Endometrium (tissue), 2 donors: ENCODE results near the gene SLC5A10.

Experiments used
- FAIRE-seq: peaks from 2 replicates; lab custom pipeline; 2012; peaks lifted over from hg19 to GRCh38; lab: Jason Lieb, UNC
- donor health status: control.
- donor health status: control.

The SLC5A10 gene

DNA sequence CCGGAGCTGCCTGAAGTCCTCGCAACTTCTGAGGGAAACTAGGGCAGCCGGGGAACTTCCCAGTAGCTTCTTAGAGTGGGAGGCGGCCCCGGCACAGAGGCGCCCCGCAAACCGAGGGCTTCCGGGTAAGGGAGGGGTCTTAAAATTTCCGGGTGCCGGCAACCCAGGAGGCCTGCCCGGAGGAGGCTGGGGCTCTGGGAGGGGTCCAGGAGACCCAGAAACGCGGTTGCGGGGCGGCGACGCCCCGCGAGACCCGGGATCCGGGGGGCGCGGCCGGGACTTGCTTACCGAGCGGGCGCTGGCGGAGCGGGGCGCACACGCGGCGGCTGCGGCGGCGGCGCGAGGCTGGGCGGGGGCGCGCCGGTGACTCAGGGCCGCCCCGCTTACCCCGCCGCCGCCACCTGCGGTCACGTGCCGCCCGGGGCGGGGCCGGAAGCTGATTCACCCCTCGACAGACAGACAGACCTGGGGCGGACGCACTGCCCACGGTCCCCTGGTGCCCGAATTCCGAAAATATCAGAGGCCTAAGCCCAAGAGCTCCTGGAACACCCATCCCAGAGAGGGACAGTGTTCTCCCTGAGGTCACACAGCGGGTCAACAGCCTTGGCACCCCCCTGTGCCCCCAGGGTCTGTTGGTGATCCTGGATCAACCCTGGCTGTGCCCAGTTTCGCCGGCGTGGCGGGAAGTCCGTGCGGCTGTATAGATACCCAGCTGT lies 52.6 kb downstream of the SLC5A10 start, which contains the start of gene FAM83G:
FAM83G (minus strand) TSS at position 344 of the 716 bp plus-strand sequence. CDS start 723 bp downstream, outside the sequence.
- FAIRE-seq = no peak

DNA sequence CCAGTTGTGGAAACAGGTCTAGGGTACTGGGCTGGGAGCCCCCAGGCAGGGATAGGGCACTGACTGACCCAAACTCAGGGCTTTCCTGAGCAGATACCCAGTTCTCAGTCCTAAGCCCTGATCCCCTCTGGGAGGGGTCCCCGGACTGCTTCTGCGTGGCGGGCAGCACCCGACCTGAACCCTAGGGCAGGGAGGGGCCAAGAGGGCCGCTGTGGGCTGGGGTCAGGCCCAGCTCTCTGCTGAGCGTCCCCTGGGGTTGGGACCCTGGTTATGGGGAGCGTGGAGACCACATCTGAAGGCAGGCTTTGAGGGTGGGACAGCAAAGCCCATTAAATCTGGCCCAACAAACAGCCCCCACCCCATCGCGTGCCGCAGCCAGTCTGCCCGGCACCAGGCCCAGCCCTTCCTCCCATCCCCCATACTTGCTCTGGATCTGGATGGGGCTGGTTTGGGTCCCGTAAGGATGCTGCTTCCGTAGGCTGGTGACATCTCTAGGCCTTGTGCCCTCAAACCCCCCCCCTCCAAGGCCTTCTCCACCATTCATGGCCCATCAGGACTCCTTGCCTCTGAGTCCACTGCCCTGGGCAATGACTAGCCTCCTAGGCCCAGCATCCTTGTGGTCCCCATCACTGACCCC lies 53.3 kb downstream of the SLC5A10 start:
- FAIRE-seq = no peak

DNA sequence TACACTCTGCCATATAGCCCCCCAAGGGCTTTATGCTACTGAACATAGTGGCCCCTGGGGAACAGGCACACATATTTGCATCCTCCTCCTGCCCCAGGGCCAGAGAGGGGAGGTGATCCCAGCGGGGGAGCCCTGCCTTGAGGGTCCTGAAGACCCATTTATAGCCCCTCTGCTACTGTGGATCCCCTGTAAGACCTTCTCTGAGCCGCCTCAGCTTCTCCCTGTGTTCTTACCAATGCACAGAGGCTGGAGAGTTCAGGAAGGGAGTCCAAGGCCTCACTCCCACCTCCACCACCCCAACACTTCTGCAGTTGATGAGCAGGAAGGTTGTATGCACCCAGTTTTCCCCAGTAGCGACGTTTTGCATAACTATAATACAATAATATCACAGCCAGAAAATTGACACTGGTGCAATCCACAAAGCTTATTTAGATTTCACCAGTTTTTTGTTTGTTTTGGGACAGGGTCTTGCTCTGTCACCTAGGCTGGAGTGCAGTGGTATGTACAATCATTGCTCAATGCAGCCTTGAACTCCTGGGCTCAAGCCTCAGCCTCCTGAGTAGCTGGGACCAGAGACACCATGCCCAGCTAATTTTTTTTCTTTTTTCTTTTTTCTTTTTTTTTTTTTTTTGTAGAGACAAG lies 53.9 kb downstream of the SLC5A10 start:
- FAIRE-seq = no peak

DNA sequence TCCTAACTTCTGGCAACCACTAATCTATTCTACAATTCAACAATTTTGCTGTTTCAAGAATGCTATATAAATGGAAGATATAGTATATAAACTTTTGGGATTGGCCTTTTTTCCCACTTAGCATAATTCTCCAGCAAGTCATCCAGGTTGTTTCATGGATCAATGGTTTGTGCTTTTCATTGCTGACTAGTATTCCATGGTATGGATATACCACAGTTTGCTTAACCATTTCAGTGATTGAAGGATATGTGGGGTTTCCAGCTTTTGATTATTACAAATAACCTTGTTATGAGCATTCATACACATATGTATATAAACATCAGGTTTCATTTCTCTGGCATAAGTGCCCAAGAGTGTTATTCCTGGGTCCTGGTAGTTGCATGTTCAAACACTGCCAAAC lies 54.7 kb downstream of the SLC5A10 start:
- no peak for FAIRE-seq

DNA sequence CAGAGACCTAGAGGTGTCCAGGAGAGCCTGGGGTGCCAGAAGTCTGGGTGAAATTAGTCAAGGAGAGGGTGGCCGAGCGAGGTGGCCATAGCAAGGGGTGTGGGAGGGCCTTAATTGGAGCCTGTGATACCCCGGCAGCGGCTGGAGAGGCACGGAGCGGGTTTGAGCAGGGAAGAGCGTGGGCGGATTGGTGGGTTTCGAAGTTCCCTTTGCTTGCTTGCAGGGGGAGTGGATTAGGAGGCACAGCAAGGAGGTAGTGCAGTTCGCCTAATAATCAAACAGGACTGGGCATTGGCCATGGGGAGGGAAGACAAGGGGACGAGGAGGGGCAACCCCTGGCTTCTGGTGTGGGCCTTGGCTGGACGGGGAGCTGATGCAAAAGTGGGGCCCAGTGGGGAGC lies 58.0 kb downstream of the SLC5A10 start:
- no peak for FAIRE-seq

DNA sequence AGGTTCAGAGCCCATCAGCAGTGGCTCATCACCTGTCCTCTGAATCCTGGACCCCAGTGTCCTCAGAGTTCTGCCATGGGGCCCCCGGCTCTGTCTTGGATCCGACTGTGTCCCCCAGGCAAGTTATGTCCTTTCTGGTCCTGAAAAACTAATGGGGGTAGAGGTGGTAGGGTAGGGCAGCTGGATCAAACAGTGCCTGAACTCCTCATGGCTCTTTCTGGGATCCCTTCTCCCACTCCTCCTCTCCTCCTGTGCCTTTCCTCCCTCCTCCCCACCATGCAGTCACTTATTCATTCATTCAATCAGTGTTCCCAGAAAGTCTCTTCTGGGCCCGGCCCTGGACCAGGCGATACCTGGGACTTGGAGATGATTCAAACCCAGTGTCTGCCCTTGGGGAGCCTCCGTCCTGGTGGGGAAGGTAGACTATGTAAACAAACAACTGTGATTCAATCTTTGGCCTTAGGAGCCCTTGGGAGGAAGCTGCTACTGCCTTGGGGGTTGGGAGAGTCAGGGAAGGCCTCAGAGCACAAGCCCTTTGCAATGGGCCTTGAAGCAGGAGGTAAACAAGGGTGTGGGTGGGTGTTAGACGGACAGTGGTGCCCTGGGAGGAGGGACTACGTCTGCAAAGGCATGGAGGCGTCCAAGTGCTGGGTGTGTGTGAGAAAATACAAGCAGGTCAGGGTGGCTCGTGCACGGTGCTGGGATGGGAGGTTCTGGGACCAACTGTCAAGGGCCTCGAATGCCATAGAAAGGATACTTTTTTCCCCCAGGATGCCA lies 59.0 kb downstream of the SLC5A10 start:
- FAIRE-seq = no peak

DNA sequence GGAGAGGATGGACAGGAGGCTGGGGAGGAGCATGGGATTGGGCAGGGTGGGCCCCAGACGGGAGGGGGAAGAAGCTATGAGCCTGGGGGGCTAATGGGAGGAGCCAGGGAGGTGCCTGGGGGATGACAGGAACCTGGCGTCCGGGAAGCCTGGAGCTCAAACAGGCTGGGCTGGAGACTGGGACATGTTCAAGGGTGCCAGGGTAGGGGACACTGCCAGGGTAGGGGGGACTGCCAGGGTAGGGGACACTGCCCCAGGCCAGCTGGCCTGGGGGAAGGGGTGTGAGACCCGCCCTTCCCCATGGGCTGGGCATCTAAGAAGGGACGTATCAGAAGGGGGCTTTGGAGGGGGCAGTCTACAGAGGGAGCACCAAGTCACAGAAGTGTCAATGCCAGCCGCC lies 59.6 kb downstream of the SLC5A10 start:
- FAIRE-seq = no peak

DNA sequence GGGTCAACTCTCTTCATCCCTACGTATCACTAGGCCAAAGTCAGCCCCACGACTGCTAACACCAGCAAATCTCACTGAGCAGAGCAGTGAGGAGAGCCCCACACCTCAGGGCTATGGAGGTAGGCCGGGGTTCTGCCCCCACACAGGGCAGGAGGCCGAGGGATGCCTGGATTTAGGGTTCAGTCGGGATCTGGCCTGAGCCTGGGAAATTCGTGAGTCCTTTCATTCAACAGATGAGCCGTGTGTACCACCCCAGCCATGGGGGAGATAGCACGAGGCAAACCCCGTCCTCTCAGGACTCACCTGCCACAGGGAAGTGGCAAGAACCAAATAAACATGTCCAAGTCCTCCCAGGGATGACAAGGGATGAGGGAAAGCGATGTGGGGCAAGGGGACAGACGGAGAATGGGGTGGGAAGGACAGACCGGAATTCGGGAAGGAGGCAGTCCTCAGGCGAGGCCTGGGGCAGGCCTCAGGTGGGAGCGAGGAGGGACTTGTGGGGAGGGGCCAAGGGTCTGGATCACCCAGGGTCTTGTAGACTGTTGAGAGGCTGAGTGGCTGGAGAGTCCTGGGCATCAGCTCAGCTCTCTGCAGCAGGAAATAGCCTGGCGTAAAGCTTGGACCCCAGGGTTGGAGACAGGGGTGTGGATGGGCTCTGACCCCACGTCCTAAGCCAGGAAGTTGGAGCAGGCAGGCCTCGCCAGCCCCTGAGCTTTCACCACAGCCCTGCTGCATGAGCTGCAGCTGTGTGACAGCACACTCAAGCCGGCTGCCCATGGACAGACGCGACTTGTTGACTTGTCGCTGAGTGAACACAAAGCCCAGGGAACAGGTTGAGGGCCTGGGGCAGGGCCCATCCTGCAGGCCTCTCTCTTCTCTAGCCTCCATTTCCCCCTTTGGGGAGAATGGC lies 60.5 kb downstream of the SLC5A10 start:
- FAIRE-seq = no peak

DNA sequence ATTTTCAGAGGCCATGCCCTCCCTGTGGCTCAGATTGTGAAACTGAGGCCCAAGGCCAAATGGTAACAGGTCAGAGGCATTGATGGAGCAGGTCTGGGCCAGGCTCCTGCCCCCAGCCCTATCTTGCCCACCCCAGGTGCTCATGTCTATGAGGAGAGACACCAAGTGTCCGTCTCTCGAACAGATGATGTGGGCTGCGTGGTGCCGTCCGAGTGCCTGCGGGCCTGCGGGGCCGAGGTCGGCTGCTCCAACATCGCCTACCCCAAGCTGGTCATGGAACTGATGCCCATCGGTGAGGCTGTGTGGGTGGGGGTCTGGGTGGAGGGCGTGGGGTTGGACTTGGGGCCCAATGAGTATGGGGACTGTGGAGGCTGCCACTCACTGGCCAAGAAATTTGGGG lies 61.3 kb downstream of the SLC5A10 start:
- FAIRE-seq = no peak

DNA sequence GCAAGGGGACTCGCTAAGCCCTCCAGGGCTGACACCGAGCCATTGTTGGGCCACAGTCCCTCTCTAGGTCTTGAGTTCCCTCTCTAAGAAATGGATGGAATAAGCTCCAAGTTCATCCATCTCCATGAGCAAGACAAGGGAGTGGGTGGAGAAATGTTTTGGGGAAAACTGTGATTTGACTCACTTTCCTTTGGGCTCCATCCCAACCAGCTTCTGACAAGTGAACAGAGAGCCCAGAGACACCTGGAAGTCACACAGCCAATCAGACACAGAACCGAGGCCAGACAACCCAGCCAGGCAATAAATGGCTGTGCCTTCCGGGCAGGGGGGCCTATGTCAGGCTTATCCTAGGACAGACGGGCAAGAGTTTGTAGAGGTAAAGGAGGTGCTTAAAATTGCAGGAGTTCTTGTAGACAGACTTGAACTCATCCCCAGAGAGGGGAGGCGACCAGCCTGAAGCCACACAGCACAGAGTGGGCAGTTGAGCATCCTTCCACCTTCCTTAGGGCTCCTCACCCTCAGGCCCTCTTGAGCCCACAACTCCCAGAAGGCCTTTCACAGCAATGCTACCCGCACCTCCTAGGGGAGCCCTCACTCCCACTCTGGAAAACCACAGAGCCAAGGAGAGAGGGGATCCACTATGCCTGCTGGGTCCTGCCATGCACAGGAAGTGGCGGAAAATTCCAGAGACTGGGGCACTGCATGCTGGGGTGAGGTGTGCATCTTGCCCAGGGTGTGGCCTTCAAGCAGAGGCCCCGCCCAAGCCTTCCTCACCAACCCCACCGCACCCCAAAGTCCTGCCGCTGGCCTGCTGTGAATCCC lies 62.1 kb downstream of the SLC5A10 start:
- FAIRE-seq = no peak

DNA sequence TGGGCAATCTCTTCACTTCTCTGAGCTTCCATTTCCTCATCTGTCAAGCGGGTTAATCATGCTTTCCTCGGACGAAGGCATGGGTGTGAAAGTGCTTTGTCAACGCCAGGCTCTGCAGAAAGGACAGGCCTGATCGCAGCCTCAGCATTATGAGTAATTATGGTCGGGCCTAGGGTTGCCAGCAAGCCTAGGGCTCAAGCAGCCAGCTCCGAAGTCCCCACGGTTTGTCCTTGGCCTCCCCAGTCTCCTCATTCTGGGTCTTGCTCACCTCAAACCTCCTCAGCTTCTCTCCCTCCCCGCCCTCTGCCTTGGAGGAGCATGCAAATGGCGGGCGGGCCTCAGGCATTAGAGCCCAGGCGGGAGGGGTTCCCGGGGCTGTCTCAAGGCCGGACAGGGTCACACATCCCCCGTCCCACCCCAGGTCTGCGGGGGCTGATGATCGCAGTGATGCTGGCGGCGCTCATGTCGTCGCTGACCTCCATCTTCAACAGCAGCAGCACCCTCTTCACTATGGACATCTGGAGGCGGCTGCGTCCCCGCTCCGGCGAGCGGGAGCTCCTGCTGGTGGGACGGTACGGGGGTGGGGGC lies 62.8 kb downstream of the SLC5A10 start:
- no peak for FAIRE-seq

DNA sequence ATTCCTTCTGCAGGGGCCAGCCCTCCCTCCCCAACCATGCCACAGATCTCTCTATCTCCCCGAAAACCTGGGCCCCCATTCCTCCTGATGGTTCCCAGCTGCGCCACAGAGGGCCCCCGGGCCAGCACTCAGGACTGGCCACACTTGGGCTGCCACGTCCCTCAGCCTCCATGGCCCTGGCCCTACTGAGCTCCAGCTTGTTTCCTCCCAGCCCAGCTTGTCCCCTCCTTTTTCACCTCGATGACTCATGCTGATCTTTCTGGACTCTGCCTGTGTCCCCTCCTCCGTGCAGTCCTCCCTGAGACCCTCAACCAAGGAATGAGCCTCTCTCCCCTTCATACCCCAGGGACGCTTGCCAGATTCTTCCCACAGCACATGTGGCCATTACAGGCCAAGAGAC lies 63.5 kb downstream of the SLC5A10 start:
- no peak for FAIRE-seq

DNA sequence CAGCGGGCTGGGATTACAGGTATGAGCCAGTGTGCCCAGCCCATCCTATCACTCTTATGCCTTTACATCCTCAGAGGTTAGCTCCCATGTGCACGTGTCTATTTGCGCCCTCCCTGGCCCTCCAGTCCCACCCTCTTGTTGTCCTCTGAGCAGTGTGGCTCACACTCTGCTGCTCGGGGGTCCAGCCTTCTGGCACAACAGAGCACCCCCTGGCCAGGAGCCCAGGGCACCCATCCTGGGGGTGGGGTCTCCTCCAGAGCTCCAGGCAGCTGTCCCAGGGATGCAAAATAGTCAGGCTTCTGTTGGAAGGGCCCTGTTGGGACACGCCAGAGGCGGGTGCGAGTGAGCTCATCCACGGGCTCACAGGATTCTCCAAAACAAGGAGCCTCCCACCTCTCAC lies 64.3 kb downstream of the SLC5A10 start:
- FAIRE-seq = no peak

DNA sequence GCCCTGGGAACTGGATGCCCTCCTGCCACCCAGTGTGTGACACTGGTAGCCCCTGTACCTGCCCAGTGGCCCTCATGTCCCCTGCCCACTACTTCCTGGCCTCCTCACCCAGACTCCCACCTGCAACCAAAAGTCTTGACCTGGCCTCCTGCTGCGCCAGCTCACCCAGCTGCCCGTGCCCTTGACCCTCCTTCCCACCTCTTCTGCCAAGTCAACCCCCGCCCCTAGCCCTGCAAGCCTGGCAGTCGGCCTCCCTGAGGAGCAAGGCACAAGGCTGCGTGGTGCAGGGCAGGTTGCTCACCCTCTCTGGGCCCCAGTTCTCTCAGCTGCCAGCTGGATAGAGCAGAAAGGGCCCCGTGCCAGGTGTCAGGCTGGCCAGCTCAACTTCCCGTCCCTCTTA lies 64.9 kb downstream of the SLC5A10 start:
- FAIRE-seq = no peak

DNA sequence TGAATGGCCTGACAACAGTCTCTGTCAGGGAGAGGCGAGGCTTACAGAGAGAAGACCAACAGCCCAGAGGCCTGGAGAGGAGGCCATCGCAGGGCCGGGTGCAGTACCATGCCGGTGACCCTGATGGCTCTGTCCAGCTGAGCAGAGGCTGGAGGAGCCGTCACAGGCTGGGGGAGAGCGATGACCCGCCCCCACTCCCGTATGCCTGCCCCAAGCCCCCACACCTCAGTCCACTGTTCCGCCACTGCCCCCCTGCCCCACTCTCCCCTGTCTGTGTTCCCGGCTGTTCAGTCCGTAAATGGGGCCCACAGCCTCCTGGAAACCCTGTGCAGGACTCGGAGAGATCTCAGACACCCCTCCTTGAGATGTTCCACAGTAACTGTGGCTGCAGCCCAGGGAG lies 65.4 kb downstream of the SLC5A10 start:
- no peak for FAIRE-seq

DNA sequence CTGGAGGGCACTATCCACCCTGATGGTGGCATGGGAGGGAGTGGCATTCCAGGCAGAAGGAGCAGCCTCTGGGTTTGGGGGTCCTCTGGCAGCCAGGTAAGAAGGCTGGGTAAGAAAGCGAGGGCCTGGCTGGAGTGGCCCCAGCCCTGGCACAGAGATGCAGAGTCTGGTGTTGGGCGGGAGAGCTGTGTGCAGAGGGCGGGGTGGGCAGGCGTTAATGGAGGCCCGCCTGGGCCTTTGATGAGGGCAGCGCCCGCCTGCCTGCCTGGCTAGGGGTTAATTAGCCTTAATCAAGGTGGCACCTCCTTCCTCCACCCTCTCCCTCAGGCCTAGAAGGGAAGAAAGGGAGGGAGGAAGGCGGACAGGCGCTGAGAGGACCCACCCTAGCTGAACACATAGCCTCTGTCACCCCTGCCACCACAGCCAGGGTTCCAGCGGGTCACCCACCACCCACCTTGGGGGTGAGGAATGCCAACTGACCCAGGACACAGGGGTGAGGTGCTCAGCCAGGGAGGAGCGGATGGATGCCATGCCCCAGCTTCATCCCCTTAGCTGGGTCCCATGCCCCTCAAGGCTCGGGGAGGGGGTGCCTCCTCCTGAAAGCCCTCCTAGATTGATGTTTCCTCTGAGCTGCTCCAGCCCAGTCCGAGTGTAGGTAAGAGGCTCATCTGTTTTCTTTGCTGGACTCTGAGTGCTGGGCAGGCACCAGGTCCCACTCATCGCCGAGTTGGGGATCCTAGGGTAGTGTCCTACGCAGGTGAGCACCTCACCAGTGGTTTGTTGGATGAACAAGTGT lies 66.0 kb downstream of the SLC5A10 start:
- no peak for FAIRE-seq

DNA sequence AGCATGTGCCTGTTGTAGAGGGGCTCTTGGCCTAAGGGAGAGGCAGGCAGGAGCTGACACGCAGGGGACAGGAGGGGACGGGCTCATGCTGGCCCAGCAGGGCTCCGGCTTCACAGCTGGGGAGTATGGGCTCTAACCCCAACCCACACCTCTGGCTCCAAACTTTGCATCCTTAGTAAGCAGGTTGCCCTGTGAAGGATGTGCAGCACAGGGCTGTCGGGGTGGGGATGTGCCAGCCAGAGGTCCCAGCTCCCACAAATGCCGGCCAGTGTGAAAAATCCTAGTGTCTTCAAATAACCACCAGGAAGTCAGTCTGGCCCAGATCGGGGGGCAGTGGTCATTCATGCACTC lies 66.6 kb downstream of the SLC5A10 start:
- no peak for FAIRE-seq

DNA sequence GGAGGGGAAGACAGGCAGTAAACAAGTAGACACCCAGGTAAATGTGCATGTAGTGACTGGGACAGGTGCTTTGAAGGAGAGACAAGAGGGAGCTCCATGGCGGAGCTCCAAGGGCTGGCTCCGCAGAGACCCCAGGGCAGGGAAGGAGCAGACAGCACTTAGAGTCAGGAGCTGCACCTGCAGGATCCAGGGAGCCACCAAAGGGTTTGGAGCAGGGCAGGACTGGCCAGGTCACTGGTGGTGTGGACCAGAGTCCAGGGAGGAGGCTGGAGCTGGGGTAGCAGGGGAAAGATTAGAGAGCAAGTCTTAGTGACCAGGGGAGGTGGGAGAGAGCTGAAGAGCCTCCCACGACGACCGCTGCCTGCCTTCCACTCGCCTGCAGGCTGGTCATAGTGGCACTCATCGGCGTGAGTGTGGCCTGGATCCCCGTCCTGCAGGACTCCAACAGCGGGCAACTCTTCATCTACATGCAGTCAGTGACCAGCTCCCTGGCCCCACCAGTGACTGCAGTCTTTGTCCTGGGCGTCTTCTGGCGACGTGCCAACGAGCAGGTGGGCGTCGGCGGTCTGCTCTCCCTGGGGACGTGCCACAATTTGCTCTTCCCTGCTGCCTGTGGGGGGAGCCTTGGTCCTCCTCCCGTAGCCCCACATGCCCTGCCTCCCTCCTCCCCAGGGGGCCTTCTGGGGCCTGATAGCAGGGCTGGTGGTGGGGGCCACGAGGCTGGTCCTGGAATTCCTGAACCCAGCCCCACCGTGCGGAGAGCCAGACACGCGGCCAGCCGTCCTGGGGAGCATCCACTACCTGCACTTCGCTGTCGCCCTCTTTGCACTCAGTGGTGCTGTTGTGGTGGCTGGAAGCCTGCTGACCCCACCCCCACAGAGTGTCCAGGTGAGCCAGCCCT lies 67.3 kb downstream of the SLC5A10 start:
- no peak for FAIRE-seq

DNA sequence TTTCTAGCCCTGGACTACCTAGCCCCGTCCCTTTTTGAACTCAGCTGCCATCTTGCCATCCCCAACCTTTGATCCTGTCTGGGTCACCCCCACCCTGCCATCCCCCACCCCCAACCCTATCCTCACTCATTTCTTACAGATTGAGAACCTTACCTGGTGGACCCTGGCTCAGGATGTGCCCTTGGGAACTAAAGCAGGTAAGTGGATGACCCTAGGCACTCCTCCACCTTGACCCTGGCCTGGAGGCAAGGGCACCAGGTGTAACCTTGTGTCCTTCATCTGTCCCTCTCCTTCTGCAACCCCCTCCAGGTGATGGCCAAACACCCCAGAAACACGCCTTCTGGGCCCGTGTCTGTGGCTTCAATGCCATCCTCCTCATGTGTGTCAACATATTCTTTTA lies 68.1 kb downstream of the SLC5A10 start:
- FAIRE-seq = no peak
